CD4-positive, alpha-beta T cell (primary cell): ENCODE results near the gene EPHB1. TPM values are rescaled to one million over a fixed set of nuclear protein-coding genes. Genes with fewer than 3 reads are reported as not detected.

Experiments used
- ATAC-seq: fragments of 200-7000 bp; cut with Tn5 transposase; one replicate; pipeline ENCODE4 v1.10.0; 2022; ENCODE audit warnings: mild to moderate bottlenecking; ENCODE audit not compliant: poor library complexity
- CTCF ChIA-PET: fragments of 350-600 bp; sonication (Branson Sonifier 250); formaldehyde crosslinking; loops from one replicate; lab custom pipeline; 2021; ENCODE audit warnings: antibody characterized with exemption, inconsistent platforms; lab: Charles Lee
- POLR2A ChIA-PET: fragments of 350-600 bp; sonication (Branson Sonifier 250); formaldehyde crosslinking; loops from one replicate; lab custom pipeline; 2021; ENCODE audit warnings: antibody characterized with exemption, inconsistent platforms; lab: Charles Lee
- DNase-seq, 14 experiments: peaks; one replicate each; pipeline ENCODE4 v3.0.0-alpha.2; 2013 to 2020; ENCODE audit warnings: mixed read lengths in 2 of 14
- H3K27ac ChIP-seq, 2 donors: one replicate each; pipeline versions ENCODE4 v1.5.1 to v1.7.0; 2013; ENCODE audit warnings: low read length in 2 of 2, low read depth in 1 of 2, mild to moderate bottlenecking in 1 of 2
- H3K27me3 ChIP-seq, 2 experiments: 1 replicate in 1 of 2; 2 replicates in 1 of 2; pipeline versions ENCODE4 v1.6.1 to v1.7.0; 2013; ENCODE audit warnings: low read length in 2 of 2, control low read depth in 1 of 2, mild to moderate bottlenecking in 1 of 2, moderate library complexity in 1 of 2; ENCODE audit not compliant: insufficient read depth in 2 of 2, control insufficient read depth in 1 of 2
- H3K36me3 ChIP-seq: one replicate; pipeline ENCODE4 v1.6.1; 2013; ENCODE audit warnings: low read length, control low read depth; ENCODE audit not compliant: insufficient read depth
- H3K4me1 ChIP-seq: one replicate; pipeline ENCODE4 v1.6.1; 2013; ENCODE audit warnings: low read length, control low read depth; ENCODE audit not compliant: insufficient read depth
- H3K4me3 ChIP-seq: one replicate; pipeline ENCODE4 v1.5.1; 2013; ENCODE audit warnings: mild to moderate bottlenecking, low read length, moderate library complexity
- H3K9me3 ChIP-seq, 2 experiments: 1 replicate in 1 of 2; 2 replicates in 1 of 2; pipeline versions ENCODE4 v1.6.1 to v1.7.0; 2013; ENCODE audit warnings: low read length in 2 of 2, mild to moderate bottlenecking in 2 of 2, control low read depth in 1 of 2, moderate library complexity in 1 of 2; ENCODE audit not compliant: control insufficient read depth in 1 of 2, insufficient read depth in 1 of 2
- H3K27ac Mint-ChIP-seq: one replicate; pipeline ENCODE4 v1.8.0; 2020; ENCODE audit warnings: mixed read lengths
- H3K27me3 Mint-ChIP-seq: one replicate; pipeline ENCODE4 v1.8.0; 2021; ENCODE audit warnings: mixed read lengths
- H3K36me3 Mint-ChIP-seq: one replicate; pipeline ENCODE4 v1.8.0; 2021; ENCODE audit warnings: low read depth, mixed read lengths
- H3K4me1 Mint-ChIP-seq: one replicate; pipeline ENCODE4 v1.8.0; 2021; ENCODE audit warnings: low read depth, mixed read lengths
- H3K4me3 Mint-ChIP-seq: one replicate; pipeline ENCODE4 v1.8.0; 2020; ENCODE audit warnings: mild to moderate bottlenecking, mixed read lengths
- H3K9me3 Mint-ChIP-seq: one replicate; pipeline ENCODE4 v1.8.0; 2020; ENCODE audit warnings: mixed read lengths
- intact Hi-C, 2 experiments: fragments of 100-400 bp; cut with DNase I in 1 of 2; cut with micrococcal nuclease in 1 of 2; formaldehyde crosslinking; loops; one replicate each; pipeline versions ENCODE4 v1.15.1 to v1.9.0; 2023 to 2025; cut with DNase I, micrococcal nuclease
- total RNA-seq, 174 experiments: library from RNA in 2 of 174; stranded (reverse) in 2 of 174; gene quantifications; one replicate each; pipeline ENCODE4 v1.2.3 and lab custom pipeline; 2021 to 2026
- TF ChIP-seq, protein P1 (sequence below): fragments of 200-600 bp; IDR thresholded peaks from one replicate; pipeline ENCODE4 v1.8.0; 2022; ENCODE audit warnings: antibody characterized with exemption, mild to moderate bottlenecking

The EPHB1 gene
- total RNA-seq, 2 experiments from 2014 or later = 0.08 to 0.49 TPM

DNA sequence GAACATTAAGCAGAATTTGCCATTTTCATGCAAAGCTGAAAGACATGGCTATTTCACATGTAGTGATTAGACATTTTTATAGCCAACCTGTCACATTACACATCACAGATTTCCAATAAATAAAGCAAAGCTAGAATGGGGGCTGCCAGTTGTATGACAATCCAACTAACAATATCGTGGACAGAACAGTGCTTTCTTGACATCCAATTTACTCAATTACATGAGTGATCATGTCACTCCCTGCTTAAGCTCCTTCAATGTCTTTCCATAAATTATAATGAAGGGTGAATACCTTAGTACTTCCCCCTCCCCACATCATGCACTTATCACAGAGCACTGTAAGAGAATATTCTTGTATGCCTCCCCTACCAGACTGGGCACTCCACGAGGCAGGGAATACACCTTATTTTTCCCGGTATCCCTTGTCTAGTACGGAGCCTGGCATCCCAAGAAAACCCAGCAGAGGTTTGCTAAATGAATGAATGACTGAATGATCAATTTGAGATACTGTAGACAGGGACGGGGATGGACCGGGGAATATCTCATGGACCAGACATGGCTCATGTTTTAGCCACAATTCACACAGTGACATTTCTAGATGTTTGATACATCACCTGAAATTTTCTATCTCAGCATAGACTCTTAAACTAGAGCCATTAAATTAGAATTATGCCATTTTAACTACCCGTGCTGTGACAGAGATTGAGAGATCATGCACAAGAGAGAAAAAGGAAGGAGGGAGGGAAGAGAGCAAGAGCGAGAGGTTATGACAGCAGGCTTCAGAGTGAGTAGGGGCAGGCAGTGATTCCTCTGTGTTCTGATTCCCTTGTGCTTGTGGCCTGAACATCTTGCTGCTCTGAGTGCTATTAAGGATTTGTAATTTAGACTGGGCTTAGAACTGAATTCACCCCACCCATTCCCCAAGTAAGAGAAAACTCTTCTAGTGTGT lies 77.7 kb downstream of the EPHB1 start:
- Mint-ChIP-seq H3K9me3 (peaks cover 2% of the 10 kb centered on the region), H3K27ac (no peak overlapping the region), H3K36me3 (no peaks in the 10 kb centered on the region), H3K4me3 (no peak overlapping the region), H3K27me3 (no peaks in the 10 kb centered on the region), H3K4me1 (no peaks in the 10 kb centered on the region)
- no peaks in the 10 kb centered on the region for H3K4me1 ChIP-seq
- ATAC-seq = no peak
- no peak overlapping the region for H3K27ac ChIP-seq
- H3K36me3 ChIP-seq = no peaks in the 10 kb centered on the region
- peaks cover 0 to 7% of the 10 kb centered on the region in 2 experiments for H3K9me3 ChIP-seq
- no peak for DNase-seq
- TF ChIP-seq, protein P1, sequence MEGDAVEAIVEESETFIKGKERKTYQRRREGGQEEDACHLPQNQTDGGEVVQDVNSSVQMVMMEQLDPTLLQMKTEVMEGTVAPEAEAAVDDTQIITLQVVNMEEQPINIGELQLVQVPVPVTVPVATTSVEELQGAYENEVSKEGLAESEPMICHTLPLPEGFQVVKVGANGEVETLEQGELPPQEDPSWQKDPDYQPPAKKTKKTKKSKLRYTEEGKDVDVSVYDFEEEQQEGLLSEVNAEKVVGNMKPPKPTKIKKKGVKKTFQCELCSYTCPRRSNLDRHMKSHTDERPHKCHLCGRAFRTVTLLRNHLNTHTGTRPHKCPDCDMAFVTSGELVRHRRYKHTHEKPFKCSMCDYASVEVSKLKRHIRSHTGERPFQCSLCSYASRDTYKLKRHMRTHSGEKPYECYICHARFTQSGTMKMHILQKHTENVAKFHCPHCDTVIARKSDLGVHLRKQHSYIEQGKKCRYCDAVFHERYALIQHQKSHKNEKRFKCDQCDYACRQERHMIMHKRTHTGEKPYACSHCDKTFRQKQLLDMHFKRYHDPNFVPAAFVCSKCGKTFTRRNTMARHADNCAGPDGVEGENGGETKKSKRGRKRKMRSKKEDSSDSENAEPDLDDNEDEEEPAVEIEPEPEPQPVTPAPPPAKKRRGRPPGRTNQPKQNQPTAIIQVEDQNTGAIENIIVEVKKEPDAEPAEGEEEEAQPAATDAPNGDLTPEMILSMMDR = no peak
- intact Hi-C loops = no loop called here
- POLR2A ChIA-PET = no interaction called here
- H3K27me3 ChIP-seq = no peaks in the 10 kb centered on the region
- CTCF ChIA-PET = no interaction called here
- no peak overlapping the region for H3K4me3 ChIP-seq

- Mint-ChIP-seq H3K27ac (no peak overlapping the region), H3K9me3 (peaks cover 2% of the 10 kb centered on the region), H3K4me1 (no peaks in the 10 kb centered on the region), H3K27me3 (peaks cover 4% of the 10 kb centered on the region), H3K36me3 (no peaks in the 10 kb centered on the region), H3K4me3 (no peak overlapping the region)
- TF ChIP-seq, protein P1 = no peak
- H3K4me1 ChIP-seq = no peaks in the 10 kb centered on the region
- POLR2A ChIA-PET = no interaction called here
- no peaks in the 10 kb centered on the region for H3K36me3 ChIP-seq
- peaks cover 0 to 9% of the 10 kb centered on the region in 2 experiments for H3K9me3 ChIP-seq
- intact Hi-C loops = no loop called here
- CTCF ChIA-PET = no interaction called here
- no peak overlapping the region for H3K27ac ChIP-seq
- no peak overlapping the region for H3K4me3 ChIP-seq
- ATAC-seq (no peak), DNase-seq (no peak)
- no peaks in the 10 kb centered on the region for H3K27me3 ChIP-seq
Observed at GRCh38 chr3:134873789-134874188, 78.7 kb downstream of the EPHB1 start.

DNA sequence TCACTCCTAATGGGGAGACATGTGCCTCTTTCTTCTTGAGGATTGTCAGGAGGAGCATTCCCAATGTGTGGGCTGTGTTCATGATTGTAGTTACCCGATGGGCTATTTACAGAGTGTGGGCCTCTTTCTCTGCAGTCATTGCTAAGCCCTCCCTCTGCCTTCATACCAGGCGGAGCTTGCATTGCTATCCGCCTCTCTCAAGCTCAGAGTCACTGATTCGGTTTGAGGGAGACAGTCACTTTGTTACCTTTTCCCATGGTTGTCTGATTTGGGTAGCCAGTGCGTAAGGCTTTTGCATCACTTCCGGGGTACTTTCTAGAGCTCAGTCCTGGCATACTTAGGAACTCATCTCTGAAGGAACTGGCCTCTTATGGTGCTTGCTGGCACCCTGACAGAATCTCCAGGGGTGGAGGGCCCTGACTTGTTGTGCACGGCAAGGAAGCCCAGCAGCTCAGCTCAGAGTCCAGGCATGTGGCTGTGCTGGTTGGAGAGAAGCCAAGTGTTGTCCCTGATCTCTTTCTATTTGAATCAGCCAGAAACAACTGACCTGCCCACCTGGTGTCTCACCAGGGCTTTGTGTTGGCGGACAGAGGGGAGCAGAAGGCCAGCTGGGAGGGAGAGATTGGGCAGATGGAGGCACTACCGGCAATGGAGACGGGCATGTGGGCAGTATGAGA lies 79.8 kb downstream of the EPHB1 start:
- CTCF ChIA-PET = no interaction called here
- no peak overlapping the region for H3K4me3 Mint-ChIP-seq

More for the DNA sequence above, 79.8 kb downstream of the EPHB1 start:
- no peak for DNase-seq
- POLR2A ChIA-PET = no interaction called here
- Mint-ChIP-seq H3K9me3 (peaks cover 4% of the 10 kb centered on the region), H3K27ac (no peak overlapping the region), H3K4me1 (no peaks in the 10 kb centered on the region), H3K36me3 (no peaks in the 10 kb centered on the region), H3K27me3 (peaks cover 6% of the 10 kb centered on the region)
- TF ChIP-seq, protein P1 = no peak
- Histone ChIP-seq H3K36me3 (no peaks in the 10 kb centered on the region), H3K4me1 (no peaks in the 10 kb centered on the region), H3K4me3 (no peak overlapping the region), H3K9me3 (peaks cover 0 to 9% of the 10 kb centered on the region in 2 experiments), H3K27ac (no peak overlapping the region), H3K27me3 (peaks cover 0 to 3% of the 10 kb centered on the region in 2 experiments)
- intact Hi-C loops = no loop called here
- no peak for ATAC-seq
